DOHH2 (cell line): ENCODE measurements around the gene MST1.

Experiments used
- CTCF ChIP-seq: fragments of 200-600 bp; sonication (generic); IDR thresholded peaks from one replicate; pipeline ENCODE4 v1.5.1; 2014; ENCODE audit warnings: antibody characterized with exemption, mild to moderate bottlenecking, low read depth, low read length; ENCODE audit not compliant: poor library complexity, severe bottlenecking
- EZH2phosphoT487 ChIP-seq: fragments of 200-600 bp; sonication (generic); IDR thresholded peaks from 2 replicates; pipeline ENCODE4 v1.6.1; 2017; ENCODE audit warnings: borderline replicate concordance, mild to moderate bottlenecking, antibody characterized with exemption, low read length, moderate library complexity, mixed read lengths

- no peak for TF ChIP-seq CTCF
- TF ChIP-seq EZH2phosphoT487: no peak
These were observed 15.4 kb upstream of the MST1 start for GRCh38 chr3:49704629-49705028.
